A673 (cell line): Measurements from ENCODE around the gene IGF1R. TPM values are rescaled to one million over a fixed set of nuclear protein-coding genes. Genes with fewer than 3 reads are reported as not detected.

Experiments used
- BruUV-seq: library from RNA; stranded (reverse); fragments of 400-500 nt; replicated peaks from 2 replicates; lab custom pipeline; 2021; lab: Mats Ljungman, UMichigan
- CTCF ChIA-PET: fragments of 300-600 bp; sonication (Branson Sonifier 250); formaldehyde crosslinking; loops from one replicate; lab custom pipeline; 2022; ENCODE audit warnings: antibody characterized with exemption; lab: Charles Lee
- POLR2A ChIA-PET: fragments of 300-600 bp; sonication (Branson Sonifier 250); formaldehyde crosslinking; loops from one replicate; lab custom pipeline; 2022; ENCODE audit warnings: antibody characterized with exemption; ENCODE audit not compliant: low non-redundant PET; lab: Charles Lee
- DNase-seq: peaks from one replicate; pipeline ENCODE4 v3.0.0-alpha.2; 2015; ENCODE audit warnings: low spot score
- H3K27ac ChIP-seq: fragments of 200-600 bp; sonication (generic); 2 replicates; pipeline ENCODE4 v1.5.1; 2016; ENCODE audit warnings: mixed run types, low read depth, mild to moderate bottlenecking, mixed read lengths, antibody characterized with exemption, low read length; ENCODE audit not compliant: poor library complexity, severe bottlenecking
- H3K27me3 ChIP-seq: fragments of 200-600 bp; sonication (generic); replicated peaks from 2 replicates; pipeline ENCODE4 v1.6.1; 2017; ENCODE audit warnings: mixed run types, low read depth, mild to moderate bottlenecking, mixed read lengths, antibody characterized with exemption, low read length; ENCODE audit not compliant: insufficient read depth, poor library complexity
- H3K36me3 ChIP-seq: fragments of 200-600 bp; sonication (generic); 2 replicates; pipeline ENCODE4 v1.6.1; 2016; ENCODE audit warnings: mixed run types, mild to moderate bottlenecking, mixed read lengths, antibody characterized with exemption, low read length; ENCODE audit not compliant: insufficient read depth, poor library complexity, severe bottlenecking
- H3K4me1 ChIP-seq: fragments of 200-600 bp; sonication (generic); 2 replicates; pipeline ENCODE4 v1.6.1; 2017; ENCODE audit warnings: mixed run types, mild to moderate bottlenecking, mixed read lengths, antibody characterized with exemption, low read length; ENCODE audit not compliant: insufficient read depth, poor library complexity, severe bottlenecking
- H3K4me3 ChIP-seq: fragments of 200-600 bp; sonication (generic); 2 replicates; pipeline ENCODE4 v1.5.1; 2016; ENCODE audit warnings: low read depth, mixed run types, mild to moderate bottlenecking, mixed read lengths, low read length; ENCODE audit not compliant: poor library complexity, severe bottlenecking
- H3K9me3 ChIP-seq: fragments of 200-600 bp; sonication (generic); 2 replicates; pipeline ENCODE4 v1.6.1; 2016; ENCODE audit warnings: mixed run types, low read depth, mild to moderate bottlenecking, mixed read lengths, antibody characterized with exemption, low read length; ENCODE audit not compliant: poor library complexity, severe bottlenecking
- EZH2 ChIP-seq: fragments of 200-600 bp; sonication (generic); IDR thresholded peaks from 2 replicates; pipeline ENCODE4 v1.6.1; 2017; ENCODE audit warnings: borderline replicate concordance, low read depth, mild to moderate bottlenecking, mixed read lengths, antibody characterized with exemption, low read length; ENCODE audit not compliant: poor library complexity, severe bottlenecking
- intact Hi-C: fragments of 100-400 bp; cut with micrococcal nuclease; formaldehyde crosslinking; loops from one replicate; pipeline ENCODE4 v1.10.0; 2022; ENCODE audit not compliant: unreplicated experiment
- total RNA-seq: library from RNA; stranded (reverse); gene quantifications from 2 replicates; pipeline ENCODE4 v1.2.3, GENCODE V29; 2021
- TF ChIP-seq, protein P1 (sequence below): fragments of 300-800, 200-600 bp; sonication (generic); conservative IDR thresholded peaks from 2 replicates; pipeline ENCODE4 v1.5.1; 2017; ENCODE audit warnings: low read depth, mild to moderate bottlenecking, antibody characterized with exemption, low read length, moderate library complexity, mixed read lengths

The IGF1R gene
- total RNA-seq, 1 experiment from 2014 or later: 34.9 TPM

DNA sequence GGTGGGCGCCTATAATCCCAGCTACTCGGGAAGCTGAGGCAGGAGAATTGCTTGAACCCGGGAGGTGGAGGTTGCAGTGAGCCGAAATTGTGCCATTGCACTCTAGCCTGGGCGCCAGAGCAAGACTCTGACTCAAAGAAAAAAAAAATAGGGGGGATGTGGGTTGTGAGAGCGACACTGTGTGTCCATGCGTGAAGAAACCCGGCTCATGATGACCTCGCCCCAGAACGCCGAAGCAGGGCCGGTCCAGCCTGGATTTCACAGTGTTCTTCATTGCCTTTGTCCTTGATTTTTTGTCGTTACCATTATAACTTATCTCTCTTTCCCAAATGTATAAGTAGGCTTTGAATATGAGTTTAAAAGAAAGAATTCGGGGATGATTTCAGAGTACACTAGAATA, 230.5 kb downstream of the IGF1R start:
- POLR2A ChIA-PET: no interaction called here
- intact Hi-C loops: no loop called here
- peaks cover 34% of the 10 kb centered on the region for H3K4me1 ChIP-seq

DNA sequence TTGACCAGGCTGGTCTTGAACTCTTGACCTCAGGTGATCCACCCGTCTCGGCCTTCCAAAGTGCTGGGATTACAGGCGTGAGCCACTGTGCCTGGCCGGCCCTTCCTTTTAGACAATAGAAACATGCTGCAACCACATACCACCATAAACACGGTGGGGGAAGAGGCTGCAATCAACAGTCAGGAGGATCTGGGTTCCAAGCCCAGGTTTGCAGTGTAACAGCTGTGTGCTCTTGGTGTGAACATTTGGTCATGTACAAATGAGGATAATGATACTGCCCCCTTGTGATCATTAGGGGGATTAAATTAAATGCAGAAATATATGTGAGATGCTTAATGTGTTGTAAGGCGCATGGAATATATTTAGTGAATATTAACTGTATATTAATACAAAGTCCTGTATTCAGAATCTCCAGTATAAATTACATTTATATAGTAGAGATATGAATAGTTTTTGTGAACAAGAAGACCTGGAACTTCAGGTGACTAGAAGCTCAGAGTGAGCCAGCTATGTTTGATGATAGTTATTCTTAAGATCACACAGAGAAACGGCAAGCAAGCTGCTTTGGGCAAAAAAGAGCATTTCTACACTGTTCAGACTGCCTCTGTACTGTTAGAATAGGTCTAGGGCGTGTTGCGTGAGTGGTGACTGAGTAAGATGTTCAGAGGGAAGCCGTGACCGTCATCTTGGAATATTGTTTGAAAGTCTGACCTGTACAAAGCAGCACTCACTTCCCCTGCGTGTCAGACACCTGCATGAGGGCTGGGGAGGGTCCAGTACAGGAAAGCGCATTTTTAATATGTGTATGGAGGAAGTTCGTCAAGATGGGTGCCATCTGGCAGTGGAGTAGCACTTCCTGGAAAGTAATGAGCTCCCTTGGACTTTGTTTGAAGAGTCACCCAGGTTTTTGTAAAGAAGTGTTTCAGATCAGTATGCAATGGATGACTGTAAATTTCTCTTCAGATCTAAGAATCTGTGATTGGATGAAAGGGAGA, 233.5 kb downstream of the IGF1R start:
- DNase-seq: peak; percentile 85
- intact Hi-C loops: loop anchor here (1.0 to 10.0 kb wide), 4 partner anchors 103 to 437 kb away; no protein-coding TSS in a partner anchor

More for the DNA sequence above, 230.5 kb downstream of the IGF1R start:
- no peaks in the 10 kb centered on the region for H3K9me3 ChIP-seq
- no peak overlapping the region for H3K27ac ChIP-seq
- CTCF ChIA-PET: no interaction called here
- no TSS peak for BruUV-seq
- H3K27me3 ChIP-seq: no peaks in the 10 kb centered on the region
- H3K4me3 ChIP-seq: no peak overlapping the region
- TF ChIP-seq, protein P1, sequence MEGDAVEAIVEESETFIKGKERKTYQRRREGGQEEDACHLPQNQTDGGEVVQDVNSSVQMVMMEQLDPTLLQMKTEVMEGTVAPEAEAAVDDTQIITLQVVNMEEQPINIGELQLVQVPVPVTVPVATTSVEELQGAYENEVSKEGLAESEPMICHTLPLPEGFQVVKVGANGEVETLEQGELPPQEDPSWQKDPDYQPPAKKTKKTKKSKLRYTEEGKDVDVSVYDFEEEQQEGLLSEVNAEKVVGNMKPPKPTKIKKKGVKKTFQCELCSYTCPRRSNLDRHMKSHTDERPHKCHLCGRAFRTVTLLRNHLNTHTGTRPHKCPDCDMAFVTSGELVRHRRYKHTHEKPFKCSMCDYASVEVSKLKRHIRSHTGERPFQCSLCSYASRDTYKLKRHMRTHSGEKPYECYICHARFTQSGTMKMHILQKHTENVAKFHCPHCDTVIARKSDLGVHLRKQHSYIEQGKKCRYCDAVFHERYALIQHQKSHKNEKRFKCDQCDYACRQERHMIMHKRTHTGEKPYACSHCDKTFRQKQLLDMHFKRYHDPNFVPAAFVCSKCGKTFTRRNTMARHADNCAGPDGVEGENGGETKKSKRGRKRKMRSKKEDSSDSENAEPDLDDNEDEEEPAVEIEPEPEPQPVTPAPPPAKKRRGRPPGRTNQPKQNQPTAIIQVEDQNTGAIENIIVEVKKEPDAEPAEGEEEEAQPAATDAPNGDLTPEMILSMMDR: no peak
- TF ChIP-seq EZH2: no peak
- no peak for DNase-seq
- H3K36me3 ChIP-seq: no peaks in the 10 kb centered on the region

DNA sequence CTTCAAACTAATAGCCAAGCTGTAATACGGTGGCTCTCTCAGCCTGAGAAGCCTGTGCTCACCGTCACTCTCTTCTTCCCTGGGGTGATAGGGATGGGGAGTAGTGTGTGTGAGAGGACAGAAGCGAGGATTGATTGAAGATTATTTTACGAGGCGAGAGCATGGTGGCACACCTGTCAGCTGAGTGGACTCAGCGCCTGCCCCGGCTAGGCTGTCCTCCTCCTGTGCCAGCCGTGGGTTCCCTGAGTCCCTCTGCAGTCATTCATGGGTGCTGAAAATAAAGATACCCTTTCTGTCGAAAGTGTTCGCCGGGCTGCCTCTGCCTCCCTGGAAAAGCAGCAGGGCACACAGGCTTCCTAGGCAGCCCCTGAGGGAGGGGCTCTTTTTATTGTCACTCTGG, 235.1 kb downstream of the IGF1R start:
- no peaks in the 10 kb centered on the region for H3K9me3 ChIP-seq
- intact Hi-C loops: loop anchor here (10.0 kb wide), 2 partner anchors 191 to 439 kb away; no protein-coding TSS in a partner anchor
- H3K4me3 ChIP-seq: no peak overlapping the region
- H3K4me1 ChIP-seq: no peaks in the 10 kb centered on the region
- H3K27me3 ChIP-seq: no peaks in the 10 kb centered on the region
- no peaks in the 10 kb centered on the region for H3K36me3 ChIP-seq
- BruUV-seq: no TSS peak
- ChIA-PET POLR2A (no interaction called here), CTCF (no interaction called here)
- TF ChIP-seq, protein P1: no peak
- TF ChIP-seq EZH2: no peak
- H3K27ac ChIP-seq: no peak overlapping the region
- DNase-seq: no peak

More for the DNA sequence above, 233.5 kb downstream of the IGF1R start:
- Histone ChIP-seq H3K4me3 (no peak overlapping the region), H3K27me3 (no peaks in the 10 kb centered on the region), H3K36me3 (no peaks in the 10 kb centered on the region), H3K9me3 (no peaks in the 10 kb centered on the region), H3K27ac (no peak overlapping the region), H3K4me1 (peaks cover 4% of the 10 kb centered on the region)
- TF ChIP-seq EZH2: no peak
- TF ChIP-seq, protein P1: peak; percentile 71
- ChIA-PET CTCF (interaction anchor here (0.6 to 1.4 kb wide), 6 partner anchors 16 to 362 kb away, joined by 3 to 4 read pairs (median 3); no protein-coding TSS in a partner anchor), POLR2A (no interaction called here)
- BruUV-seq: no TSS peak
